Lower leg skin (tissue), 3 donors: ENCODE measurements around the gene LOXL3.
"Not testable (repeated sequence)": the region's sequence is repeated elsewhere in the genome, so short reads cannot be mapped to it uniquely, and the experiment has no call there.

ENCODE experiments used
- POLR2A ChIP-seq, 2 donors: fragments of 450-650 bp; IDR thresholded peaks; one replicate each; pipeline ENCODE4 v1.6.1; 2016 to 2017; ENCODE audit warnings: antibody characterized with exemption in 2 of 2, mild to moderate bottlenecking in 1 of 2, moderate library complexity in 1 of 2
- TF ChIP-seq, protein P1 (sequence below), 3 donors: fragments of 450-650 bp; IDR thresholded peaks; one replicate each; pipeline ENCODE4 v1.5.1; 2016; ENCODE audit warnings: antibody characterized with exemption in 3 of 3, mild to moderate bottlenecking in 3 of 3, moderate library complexity in 2 of 3

GRCh38 chr2:74483675-74484164 lies 70.0 kb downstream of the LOXL3 start:
- TF ChIP-seq, protein P1, sequence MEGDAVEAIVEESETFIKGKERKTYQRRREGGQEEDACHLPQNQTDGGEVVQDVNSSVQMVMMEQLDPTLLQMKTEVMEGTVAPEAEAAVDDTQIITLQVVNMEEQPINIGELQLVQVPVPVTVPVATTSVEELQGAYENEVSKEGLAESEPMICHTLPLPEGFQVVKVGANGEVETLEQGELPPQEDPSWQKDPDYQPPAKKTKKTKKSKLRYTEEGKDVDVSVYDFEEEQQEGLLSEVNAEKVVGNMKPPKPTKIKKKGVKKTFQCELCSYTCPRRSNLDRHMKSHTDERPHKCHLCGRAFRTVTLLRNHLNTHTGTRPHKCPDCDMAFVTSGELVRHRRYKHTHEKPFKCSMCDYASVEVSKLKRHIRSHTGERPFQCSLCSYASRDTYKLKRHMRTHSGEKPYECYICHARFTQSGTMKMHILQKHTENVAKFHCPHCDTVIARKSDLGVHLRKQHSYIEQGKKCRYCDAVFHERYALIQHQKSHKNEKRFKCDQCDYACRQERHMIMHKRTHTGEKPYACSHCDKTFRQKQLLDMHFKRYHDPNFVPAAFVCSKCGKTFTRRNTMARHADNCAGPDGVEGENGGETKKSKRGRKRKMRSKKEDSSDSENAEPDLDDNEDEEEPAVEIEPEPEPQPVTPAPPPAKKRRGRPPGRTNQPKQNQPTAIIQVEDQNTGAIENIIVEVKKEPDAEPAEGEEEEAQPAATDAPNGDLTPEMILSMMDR (IDR thresholded peaks at IDR 0.05): not testable (repeated sequence)
- not testable (repeated sequence) for TF ChIP-seq POLR2A (IDR thresholded peaks at IDR 0.05)
